HG02588 (cell line): Measurements from ENCODE around the gene TEX261.

Source experiments
- ATAC-seq: cut with Tn5 transposase; IDR thresholded peaks from one replicate; pipeline ENCODE4 v1.9.1; 2021; ENCODE audit warnings: mild to moderate bottlenecking, moderate library complexity; ENCODE audit not compliant: unreplicated experiment

Gene TEX261

DNA sequence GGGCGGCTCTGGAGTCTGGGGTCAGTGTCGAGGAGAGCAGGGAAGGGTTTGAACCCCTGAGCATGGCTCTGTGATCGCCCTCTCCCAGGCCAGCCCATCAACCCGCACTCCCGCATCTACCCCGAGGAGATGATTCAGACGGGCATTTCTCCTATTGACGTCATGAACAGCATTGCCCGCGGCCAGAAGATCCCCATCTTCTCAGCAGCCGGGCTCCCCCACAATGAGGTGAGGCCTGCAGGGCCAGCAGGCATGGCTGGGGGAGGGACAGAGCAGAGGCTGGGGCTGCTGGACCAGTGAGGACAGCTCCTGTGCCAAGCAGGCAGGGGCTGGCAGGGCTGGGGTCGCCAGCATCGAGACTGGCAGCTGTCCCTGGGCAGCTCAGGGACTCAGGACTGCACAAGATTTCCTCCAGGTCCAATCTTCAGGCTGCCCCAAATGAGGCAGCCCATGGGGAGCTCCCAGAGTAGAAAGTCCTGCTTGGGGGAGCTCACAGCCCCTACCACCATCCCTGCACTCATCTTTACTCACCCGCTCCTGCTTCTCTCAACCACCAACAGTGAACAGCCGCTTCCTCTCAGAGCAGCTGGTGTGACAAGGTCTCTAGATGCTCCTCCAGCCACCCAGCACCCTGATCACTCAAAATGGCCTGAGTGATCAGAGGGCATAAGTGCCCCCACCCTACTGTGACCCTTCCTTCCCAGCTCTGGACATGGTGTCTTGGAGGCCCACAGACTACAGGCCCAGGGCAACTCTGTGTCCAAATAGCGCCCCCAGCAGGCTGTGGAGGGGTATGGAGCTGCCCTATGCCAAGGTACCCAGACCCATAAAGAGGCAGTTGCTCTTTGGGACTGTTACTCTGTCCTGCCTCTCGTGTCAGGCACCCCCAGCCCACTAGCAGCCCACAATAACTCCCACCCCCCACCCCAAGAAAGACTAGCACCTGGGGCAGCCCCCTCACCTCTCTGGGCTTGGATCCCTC lies 34.5 kb downstream of the TEX261 start:
- ATAC-seq = no peak

DNA sequence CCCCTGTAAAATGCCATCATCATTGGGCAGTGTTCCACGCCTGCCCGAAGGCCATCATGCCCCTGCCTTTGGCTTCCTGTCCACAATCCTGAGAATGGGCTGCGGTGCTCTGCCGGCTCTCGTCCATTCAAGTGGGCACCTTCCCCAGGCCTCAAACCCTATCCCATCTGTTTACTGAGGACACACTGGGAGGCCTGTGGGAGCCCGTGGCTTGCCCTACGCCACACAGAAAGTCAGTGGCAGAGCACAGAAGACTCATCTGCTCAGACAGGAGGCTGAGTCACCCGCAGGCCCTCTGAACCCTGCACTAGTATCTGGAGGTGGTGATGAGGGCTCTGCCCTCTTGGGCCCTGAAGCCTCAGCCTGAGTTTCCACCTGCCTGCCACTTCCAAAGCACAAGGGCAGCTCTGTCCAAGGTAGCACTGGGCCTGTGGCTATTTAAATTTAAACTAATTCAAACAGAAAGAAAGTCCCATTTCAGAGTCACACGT lies 35.4 kb downstream of the TEX261 start:
- ATAC-seq = no peak

DNA sequence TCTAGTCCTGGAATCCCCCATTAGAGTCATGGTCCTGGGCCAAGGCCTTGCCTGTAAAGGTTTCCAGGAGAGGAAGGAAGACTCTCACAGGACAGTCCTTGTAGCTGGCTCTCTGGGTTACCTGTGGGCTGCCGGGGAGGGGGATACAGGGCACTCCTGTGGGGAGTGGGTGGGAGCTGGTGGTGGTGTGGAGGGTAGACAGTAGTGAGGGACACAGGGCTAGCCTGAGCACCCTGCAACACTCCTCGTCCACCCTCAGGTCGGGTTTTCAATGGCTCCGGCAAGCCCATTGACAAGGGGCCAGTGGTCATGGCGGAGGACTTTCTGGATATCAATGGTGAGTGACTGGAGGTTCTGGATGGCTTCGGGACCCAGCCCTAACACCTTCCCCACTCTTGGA lies 35.9 kb downstream of the TEX261 start:
- ATAC-seq = no peak

DNA sequence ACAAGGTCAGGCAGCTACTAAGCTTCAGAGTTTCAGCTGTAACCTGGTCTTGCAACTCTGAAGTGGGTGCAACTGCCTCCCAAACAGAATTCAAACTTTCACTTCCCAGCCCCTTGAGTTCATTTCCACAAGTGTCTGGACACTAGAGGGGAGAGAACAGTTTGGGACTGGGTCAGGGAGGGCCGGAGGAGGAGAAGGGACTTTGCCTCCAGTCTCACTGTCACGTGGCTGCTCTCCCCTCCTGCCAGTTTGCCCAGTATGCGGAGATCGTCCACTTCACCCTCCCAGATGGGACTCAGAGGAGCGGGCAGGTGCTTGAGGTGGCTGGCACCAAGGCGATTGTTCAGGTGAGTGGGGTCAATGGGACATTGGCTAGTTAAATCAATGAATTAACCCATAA lies 36.9 kb downstream of the TEX261 start:
- ATAC-seq = no peak

DNA sequence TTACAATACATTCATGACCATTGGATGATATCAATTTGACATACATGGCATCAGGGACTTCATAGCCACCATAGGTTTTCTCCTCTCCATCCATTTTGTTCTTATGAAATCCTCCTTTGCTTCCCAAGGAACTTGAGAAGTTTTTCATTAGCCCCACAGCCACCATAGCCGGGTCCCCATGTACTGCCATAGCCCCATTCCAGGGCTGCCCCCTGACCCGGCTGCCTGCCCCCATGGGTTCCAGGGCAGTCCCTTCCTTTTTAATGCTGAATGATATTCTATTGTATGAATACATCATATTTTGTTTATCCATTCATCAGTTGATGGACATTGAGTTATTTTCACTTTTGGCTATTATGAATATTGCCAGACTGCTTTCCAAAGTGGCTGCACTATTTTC lies 38.5 kb downstream of the TEX261 start:
- ATAC-seq = no peak

DNA sequence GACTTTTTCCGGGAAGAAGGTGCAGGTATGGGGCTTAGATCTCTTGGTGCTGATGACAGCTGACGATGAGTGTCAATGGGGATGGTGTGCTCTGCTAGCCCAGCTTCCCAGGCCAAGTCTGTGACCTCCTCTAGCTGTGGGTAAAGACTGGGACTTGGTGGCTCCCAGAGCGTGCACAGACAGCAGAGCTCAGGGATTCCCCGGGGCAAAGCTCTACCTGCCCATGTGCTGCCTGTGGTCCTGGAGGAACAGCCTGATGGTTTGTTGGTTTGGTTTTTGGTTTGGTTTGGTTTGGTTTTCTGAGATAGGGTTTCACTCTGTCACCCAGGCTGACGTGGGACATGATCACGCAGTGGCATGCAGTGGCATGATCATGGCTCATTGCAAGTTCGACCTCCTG lies 39.8 kb downstream of the TEX261 start:
- no peak for ATAC-seq

DNA sequence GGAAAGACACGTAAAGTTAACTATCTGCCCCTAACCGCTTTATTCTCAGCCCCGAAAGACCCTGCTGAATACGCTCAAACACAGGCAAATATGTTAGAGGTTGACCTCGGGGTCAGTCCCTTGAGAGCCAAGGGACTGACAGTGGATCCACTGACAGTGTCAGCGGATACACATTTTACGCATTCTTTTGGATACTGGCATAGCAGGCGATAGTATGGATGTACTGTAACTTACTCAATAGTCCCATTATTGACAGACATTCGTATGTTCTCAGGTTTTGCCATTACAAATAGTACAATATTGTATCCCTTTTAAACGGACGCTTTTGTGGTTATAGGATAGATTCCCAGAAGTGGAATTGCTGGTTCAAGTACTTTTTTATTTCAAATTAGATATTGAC lies 45.6 kb downstream of the TEX261 start:
- no peak for ATAC-seq

DNA sequence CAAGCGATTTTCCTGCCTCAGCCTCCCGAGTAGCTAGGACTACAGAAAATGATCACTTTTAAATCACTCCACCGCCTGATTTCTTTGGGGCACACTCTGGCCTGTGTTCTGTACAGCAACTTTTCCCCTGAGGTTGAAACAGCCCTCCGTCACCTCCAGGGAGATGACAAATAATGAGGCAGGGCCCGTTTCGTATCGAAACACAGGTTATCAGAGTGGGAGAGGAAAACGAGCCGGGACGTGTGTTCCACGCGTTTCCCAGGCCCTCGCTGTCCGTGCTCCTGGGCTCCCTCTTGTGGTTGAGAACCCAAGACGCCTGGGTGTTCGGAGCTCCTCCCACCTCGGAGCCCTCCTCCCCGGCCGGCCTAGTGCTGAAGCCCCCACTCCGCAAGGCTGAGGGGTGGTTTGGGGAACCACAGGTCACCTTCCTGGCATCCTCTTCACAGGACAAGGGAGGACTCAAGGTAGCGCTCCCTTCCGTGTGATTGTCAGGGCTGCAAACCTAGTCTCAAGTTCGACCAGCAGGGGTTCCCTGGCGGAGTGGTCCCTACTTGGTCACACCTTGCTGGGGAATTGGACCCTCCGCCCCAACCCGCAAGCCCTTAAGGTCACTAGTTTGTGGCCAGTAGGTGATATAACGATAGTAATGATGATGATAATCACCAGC lies 46.2 kb downstream of the TEX261 start:
- ATAC-seq = peak; percentile 92

DNA sequence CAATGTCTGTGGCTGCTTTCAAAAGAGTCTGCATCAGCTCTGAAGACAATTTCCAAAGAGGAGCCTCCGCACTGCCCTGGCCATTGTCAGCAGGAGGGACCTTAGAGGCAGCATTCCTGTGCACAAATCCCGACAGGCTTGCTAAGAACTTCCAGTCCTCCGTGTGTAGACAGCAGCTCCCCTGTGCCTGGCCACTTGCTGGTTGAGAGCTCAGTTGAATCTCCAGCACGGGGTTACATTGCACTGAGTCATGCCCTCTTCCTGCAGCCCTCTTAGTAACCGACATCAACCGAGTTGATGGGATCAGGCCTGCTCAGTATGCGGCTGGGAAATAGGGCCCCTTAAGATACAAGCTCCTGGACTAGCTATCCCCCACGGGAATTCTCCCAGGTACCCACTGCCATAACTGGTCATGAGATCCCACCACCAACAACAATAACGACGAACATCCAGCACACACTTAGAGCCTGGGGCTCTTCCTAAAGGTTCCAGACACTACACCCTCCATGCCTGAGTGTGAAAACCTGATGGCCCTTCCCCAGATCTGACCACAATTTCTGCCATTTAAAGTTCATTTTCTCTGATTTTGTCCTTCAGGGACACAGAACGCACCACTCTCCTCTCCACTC lies 47.0 kb downstream of the TEX261 start:
- no peak for ATAC-seq

DNA sequence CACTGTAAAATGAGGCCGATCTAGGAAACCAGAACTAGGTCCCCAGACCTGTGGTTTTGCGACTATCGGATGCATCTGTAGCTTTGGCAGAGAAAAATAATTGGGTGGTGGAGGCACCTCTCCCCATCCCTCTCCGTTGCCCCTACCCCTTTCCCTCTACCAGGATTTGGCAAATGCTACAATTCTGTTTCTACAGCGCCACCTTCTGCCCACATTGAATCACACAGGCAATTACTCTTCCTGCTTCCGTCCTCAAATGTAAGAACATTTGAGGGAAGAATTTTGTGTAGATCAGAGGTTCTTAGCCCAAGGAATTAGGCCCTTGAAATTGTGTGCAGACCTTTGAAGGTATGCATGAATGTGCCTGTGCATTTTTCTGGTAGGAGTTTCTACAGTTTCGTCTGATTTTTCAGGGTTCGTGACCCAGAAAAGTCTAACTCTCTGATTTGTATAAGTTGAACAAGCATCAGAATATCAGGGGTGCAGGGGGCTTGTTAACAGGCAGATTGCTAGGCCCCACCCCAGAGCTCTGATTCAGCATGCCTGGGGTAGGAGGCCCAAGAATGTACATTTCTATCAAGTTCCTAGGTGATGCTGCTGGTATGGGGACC lies 47.7 kb downstream of the TEX261 start:
- ATAC-seq = no peak

DNA sequence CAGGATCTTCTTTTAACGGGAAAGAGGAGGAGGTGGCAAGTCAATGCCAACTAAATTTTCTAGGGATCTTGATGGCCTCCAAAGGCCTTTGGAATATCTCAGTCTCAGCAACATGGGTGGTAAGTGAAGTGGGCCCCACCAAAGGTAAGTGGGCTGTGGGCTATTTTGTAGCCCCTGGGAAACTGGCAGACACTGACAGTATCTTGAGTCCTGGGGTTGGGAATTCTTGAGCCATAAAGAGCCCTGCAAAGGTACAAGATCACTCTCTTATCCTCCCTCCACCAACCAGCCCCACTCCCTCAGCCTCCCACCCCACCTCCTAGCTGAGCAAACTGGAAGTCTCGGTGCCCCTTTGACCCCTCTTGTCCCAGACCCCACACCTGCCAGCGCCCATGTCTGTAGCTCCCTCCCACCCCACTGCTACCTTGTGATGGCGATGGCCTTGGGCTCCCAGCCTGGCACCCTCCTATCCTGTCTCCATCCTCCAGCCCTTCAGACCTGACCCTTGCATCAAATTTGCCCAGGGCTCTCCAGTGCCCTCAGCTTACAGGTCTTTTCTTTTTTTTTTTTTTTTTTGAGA lies 50.5 kb downstream of the TEX261 start:
- ATAC-seq = no peak

DNA sequence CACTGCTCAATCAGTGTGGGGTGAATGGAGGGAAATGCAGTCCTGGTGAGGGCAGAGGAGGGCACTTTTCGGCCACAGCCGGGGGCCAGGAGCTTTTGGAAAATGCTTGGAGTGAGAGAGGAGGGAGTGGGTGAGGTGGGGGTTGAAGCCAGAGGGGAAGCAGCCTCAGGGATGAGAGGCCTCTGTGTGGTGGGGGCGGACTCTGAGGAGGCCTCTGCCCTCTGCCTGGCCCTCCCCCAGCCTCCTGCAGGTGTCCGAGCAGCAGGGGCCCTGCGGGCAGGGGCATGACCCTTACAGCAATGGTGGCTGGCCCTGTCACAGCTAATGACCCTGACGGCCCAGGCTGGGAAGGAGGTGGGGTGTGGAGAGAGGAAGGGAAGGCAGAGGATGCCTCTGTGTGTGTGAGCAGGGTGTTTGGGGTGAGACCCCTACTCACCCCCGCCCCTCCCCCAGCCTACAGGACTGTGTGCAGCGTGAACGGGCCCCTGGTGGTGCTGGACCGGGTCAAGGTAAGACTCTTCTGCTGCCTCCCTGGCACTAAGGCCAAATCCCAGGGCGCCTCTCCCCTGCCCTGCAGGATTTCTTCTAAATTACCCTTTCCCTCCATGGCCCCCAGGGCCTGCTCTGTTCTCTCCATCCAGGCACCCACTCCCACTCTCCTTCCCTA lies 51.3 kb downstream of the TEX261 start:
- ATAC-seq = no peak

DNA sequence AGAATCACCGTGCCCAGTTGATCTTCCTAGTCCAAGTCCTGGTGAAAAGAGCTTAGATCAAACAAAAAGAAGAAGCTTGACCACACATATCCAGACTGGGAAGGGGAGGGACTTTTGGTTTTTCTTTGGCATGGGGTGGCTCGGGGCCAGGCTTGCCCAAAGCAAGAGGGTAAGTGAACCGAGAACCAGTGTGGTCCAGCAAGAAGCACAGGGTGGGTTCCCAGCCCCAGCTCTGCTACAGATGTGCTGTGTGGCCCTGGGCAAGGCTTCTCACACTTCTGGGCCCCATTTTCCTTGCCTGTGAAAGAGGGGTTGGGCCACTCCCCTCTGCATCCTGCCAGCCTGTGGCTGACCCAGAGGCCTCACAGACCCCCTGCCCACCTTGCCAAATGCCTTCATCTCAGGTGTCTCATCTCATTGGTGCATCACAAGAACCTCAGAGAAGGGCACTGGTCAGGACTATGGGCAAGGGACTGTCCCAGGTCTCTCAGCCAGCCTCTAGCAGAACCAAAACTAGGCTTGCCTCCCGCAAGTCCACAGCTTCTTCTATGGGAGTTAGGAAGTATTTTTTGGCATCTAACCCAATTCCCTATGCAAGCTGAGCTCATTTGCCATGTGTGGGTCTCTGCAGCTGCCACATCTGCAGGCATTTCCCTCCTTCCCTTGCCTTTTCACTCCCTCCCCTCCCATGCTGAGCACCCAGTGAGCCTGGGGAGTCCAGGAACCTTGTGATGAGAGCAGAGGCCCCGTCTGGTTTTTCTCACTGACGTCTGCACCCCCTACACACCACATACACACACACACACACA lies 52.1 kb downstream of the TEX261 start:
- ATAC-seq = no peak

DNA sequence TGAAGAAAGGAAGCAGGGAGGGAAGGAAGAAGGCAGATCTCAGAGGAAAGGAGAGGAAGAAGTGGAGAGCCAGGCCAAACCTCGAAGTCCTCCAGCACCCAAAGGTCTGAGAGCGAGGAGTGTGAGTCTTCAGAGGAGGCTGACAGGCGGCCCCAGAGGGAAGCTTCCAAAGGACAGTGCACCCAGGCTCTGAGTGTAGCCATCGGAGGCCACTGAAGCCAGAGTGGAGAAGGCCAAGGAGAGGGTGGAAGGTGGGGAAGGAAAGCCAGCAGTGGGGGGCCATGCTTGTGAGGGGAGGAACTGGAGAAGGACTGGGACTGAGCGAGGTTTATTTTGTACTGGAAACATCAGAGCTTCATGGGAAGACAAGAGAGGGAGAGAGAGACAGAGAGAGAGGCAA lies 53.0 kb downstream of the TEX261 start:
- no peak for ATAC-seq

DNA sequence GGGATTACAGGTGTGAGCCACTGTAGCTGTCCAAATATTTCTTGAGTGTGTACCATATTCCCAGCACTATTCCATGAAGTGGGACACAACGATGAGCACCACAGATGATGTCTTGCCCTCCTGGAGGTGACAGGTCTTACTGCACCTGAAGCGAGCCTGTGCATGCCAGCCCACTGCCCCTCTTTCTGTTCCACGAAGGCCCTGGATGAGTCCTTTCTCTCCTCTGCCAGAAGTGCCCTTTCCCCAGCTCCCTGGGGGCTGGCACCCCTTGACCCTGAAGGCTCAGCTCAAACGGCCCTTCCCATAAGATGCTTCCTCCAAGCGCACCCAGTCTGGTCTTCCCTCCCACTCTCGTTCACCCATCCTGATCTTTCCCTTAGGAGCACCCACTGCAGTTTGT lies 53.5 kb downstream of the TEX261 start:
- no peak for ATAC-seq

DNA sequence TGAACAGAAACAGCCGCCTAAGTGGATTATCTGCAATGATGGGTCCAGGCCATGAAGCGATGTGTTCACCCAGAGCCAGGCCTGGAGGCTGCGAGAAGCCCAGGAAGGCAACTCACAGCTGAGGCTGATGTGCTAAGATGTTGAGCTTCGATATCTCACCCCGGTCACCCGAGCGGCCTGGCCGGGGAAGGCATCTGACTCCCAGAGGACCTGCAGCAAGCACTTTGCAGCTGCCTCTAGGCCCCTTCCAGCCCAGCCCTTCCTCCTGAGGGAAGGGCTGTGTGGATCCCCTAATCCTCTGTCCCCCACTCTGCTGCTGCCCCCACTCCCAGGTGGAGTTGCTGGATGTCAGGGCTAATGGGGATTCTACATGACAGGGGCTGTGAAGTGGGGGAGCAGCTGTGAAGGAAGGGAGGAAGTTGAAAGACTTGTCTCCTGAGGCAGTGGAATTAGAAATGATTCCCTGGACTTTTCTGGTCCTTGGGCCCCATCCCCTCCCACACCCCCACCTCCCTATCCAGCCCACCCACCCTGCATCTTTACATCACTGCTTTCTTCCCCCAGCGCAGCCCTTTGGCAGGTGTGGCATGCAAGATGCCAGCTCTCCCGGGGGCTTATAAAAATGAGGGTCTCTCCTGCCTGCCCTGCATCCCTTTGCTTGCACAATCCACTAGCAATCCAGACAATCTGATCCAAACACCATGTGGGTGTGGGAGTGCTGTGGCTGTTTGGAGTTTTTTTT lies 54.7 kb downstream of the TEX261 start:
- no peak for ATAC-seq

DNA sequence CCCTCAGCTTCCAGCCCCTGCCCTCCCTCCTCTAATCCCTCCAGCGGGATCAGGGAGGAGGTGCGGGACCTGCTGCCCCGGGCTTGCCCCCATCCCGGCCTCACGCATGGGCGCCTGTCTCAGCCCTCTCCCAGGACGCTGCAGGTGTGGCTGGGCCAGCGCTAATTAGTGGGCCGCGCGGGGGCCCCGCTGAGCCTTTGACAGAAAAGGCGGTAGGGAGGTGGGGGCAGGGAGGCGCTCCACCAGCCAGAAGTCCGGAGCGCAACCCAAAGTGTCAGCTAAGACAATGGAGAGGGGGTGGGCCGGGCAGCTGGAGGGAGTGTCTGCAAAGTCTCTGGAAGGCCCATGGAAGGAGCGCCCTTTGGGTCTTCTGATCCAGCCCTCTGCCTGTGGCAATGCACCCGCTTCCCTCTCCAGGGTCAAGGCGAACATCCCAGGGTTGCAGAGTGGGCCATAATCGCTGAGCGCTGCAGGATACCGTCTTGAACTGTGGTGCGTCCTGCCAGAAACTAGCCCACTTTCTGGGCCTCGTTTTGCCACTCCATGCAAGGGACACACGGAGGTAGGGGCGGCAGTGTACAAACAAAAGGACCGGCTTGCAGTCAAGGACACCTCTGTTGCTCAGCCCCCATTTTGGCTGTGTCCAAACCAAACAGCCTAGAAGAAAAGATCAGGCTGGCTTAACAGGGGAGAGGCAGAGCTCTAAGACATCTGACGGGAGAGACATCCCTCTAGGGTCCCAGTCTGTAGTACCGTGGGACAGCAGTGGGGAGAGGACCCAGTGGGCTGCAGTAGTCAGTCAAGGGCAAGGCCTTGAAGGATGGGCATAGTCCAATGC lies 55.5 kb downstream of the TEX261 start:
- ATAC-seq = no peak

DNA sequence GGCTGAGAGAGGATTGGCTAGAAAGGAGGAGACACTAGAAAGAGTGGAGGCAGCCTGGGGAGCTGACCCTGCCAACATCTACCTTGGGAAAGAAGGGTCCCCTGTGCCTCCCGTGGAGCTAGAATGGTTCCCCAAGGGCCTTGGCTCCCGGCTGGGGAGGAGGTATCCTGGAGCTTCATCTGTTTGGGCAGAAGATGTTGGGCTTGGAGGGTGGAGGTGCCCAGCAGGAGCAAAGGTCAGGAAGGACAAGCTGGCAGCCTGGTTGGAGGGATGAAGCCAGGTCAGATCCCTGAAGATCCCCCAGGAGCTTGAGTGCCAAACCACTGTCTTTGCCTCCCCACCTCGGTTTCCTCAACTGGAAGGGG lies 56.1 kb downstream of the TEX261 start:
- ATAC-seq = no peak
